ENCODE data around the gene C1S.
"Not testable (repeated sequence)": the region's sequence is repeated elsewhere in the genome, so short reads cannot be mapped to it uniquely, and the experiment has no call there.

C1S gene

DNA sequence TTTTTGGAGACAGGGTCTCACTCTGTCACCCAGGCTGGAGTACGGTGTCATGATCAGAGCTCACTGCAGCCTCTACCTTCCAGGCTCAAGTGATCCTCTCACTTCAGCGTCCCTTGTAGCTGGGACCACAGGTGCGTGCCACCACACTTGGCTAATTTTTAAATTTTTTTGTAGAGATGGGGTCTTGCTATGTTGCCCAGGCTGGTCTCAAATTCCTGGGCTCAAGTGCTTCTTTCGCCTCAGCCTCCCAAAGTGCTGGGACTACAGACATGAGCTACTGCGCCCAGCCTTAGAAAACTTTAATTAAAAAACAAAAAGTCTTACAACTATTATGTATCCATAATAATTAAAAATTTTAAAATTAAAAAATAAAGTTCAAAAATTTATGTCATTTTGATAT, 46.7 kb downstream of the C1S start:
- DNase-seq, result not testable (repeated sequence)

DNA sequence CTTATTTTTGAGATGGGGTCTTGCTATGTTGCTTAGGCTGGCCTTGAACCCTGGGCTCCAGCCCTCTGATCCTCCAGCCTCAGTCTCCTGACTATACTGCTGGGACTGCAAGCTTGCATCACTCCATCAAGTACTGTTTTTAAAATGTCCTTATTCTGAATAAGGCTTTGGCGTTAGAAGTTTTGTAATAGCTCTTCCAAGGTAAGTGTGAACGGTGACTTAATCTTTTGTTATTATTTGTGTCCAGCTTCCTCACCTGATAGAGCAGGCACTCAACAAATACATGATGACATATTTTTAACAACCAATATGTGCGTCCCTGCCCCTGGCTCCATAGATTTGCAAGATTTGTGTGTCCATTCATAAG, 47.1 kb downstream of the C1S start:
- no peak for DNase-seq

DNA sequence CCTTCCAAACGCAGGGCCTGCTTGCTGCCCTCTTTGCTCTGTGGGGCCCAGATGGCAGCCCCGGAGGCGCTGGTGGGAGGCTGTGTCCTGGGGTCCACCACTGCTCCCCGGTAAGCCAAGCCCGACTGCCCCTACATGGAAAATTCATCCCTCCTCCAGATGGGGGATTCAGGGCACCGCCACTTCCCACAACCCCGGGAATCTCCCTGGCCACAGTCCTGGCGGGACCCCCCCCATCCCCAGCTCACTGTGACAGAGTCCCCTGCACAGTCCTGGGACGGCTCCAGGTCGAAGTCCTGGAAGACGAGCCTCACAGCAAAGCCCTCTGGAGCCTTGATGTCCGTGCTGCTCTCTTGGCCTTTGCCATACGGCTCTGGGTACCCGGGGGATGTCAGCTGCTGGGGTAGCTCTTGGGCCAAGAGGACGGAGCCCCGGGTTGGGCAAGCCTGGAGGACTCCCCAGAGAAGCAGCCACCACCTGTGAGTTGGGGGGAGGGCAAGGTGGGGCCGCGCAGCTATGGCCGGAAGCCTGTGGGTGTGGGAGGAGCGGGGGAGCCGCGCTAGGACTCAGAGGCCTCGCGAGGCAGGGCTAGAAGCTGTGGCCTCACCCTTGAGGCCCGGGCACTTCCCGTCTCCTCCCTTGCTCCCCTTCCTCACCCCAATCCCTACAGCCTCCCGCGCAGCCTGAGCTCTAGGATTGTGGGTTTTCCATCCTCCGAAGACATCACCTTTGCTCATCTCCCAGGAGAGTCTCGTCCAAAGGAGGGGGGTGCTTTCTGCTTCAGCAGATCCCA, 47.7 kb downstream of the C1S start:
- peak; percentile 78 for DNase-seq

DNA sequence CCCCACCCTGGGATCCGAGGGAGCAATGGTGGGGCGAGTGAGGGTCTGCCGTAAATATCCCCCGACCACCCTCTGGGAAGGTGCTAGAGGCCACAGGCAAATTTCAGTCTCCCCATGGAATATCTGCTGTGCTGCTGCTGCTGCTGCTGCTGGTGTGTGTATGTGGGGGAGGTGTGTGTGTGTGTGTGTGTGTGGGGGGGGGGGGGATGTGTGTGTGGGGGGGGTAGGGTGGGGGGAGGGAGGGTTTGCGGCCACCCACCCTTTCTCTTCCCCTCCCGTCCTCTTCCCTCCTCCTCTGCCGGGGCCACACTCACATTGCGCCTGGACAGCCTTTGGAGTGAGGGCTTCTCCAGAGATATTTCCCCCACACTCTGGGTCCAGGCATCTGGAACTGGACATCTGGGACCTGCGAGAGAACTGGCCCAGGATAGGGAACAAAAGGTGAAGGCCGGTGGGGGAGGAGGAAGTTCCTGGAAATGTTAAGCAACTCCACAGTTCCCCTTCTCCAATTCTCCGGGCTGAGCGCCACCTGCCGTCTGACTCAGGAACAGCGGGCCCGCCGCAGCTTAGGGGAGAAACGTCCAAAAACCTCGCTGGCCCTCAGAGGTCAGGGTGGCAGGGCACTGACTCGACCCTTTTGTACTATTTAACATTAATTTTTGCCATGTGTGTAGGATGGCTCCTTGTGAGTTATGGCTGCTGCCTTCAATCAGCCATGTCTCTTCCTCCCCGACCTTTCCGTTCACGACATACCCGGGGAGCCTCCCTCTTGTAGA, 48.5 kb downstream of the C1S start, which contains the start of gene C1RL:
C1RL (minus strand) TSS at position 419 of the 776 bp plus-strand sequence; CDS start at position 385, 34 bp downstream.
- DNase-seq, result peak; percentile 72

DNA sequence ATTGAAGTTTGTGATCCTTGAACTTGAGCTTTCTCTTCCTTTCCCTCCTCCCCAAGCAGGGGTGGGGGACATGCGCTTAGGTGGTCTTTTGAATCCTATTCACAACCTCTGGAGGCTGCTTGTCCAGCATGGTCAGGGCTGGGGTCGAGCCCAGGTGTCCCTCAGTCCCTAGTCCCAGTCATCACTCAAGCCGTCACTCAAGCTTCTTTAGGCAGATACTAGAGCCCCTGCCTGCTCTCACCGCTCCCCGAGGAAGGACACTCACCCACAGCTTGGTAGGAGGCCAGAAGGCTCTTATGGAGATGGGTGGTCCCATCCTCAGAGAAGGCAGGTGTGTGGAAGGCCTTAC, 49.0 kb downstream of the C1S start:
- no peak for DNase-seq

DNA sequence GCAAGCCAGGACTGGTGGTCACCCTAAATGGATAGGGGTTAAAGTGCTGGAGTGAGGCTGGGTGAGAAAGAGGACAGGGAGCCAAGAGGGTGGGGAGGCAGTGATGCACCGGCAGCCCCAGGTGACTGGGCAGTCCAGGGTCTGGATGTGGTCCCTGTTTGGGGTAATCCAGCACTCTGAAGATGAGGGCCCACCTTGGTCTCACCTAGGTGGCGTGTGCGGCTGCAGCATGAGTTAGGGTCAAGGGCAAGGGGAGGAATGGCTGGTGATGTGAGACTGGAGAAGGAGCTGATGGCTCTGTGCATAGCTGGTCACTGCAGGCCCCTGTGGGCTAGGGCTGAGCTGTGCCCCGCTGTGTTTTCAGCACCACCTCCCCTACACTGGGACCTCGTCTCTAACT, 50.1 kb downstream of the C1S start:
- DNase-seq, result no peak

DNA sequence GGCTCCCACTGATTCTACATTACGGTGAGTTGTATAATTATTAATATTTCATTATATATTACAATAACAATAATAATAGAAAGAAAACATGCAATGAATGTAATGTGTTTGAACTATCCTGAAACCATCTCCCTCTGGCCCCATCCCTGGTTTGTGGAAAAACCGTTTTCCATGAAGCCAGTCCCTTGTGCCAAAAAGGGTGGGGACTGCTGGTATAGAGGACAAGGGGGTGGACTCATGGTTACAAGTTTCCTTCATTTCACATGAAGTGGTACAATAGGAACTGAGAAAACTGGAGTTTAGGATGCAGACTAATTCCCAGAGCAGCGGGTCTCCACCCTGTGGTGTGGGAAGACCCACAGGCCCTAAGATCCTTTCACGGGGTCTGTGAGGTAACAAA, 51.5 kb downstream of the C1S start:
- DNase-seq, result no peak

DNA sequence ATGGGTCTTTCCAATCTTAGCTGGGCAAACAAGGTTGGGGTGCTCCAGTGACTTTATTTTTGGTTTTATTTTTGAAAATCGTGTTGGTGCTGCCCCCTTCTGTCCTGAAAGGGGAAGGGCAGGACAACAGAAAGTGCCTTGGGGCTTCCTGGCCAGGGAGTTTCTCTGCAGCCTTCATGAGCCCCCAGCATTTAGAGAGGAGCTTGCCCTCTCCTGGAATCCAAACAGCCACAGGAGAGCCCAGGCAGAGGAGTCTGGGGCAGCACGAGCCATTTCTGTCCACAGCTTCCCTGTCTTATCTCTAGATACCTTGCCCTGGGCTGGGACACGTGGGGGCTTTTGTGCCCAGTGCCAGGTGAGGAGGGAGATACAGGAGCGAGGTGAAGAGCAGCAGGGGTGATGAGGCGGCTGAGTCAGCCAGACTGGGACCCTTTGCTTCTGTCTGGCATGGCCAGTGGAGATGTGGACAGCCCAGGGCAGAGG, 52.9 kb downstream of the C1S start:
- peak; percentile 76 for DNase-seq

DNA sequence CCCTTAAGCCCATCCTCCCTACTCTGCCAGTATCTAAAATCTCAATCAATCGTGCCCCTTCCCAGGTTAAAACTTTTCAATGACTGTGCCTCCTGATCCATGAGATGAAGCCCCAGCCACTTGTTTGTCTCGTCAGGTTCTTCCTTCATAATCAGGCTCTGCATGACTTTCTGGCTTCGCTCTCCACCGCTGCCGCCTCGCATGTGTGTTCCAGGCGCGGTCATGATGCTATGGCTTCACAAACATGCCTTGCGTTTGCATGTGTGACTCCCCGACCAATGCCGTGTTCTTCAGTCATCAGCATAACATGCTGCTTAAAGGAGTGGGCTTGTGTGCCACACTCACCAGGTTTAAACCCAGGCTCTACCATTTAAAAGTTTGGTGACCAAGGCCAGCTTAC, 53.5 kb downstream of the C1S start:
- DNase-seq, result no peak

DNA sequence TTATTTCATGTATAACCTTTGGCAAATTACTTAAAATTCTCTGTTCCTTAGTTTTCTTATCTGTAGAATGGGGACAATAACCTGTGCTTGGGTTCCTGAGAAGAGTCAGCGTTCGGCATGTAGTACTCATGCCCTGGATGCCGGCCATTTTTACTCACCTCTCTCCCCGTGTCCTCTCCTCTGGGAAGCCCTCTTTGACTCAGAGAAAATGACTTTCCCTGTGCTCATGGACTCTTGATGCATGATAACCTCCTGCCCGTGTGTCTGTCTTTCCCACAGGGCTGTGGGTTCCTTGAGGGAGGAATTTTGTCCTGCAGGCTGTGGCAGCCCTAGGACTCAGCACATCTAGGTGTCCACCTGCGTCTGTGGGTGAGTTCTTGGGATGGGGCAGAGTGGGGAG, 54.3 kb downstream of the C1S start:
- no peak for DNase-seq

DNA sequence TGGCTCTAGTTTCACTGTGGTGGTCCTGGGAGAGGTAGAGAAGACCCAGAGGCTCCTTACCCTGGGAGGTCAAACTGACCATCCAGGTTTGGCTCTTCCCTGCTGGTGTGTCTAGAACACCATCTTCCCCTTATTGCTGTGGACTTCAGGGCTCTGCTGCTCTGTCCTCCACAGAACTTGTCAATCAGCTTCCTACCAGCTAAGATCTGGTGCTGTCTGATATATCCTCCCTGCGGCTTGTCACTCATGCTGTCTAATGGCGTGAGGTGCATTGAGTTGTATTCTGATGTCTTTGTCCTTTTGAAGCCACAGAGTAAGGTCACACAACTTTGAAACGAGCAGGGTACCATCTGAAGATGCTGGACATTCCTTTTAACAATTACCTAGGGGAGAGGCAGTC, 55.7 kb downstream of the C1S start:
- DNase-seq, result no peak

DNA sequence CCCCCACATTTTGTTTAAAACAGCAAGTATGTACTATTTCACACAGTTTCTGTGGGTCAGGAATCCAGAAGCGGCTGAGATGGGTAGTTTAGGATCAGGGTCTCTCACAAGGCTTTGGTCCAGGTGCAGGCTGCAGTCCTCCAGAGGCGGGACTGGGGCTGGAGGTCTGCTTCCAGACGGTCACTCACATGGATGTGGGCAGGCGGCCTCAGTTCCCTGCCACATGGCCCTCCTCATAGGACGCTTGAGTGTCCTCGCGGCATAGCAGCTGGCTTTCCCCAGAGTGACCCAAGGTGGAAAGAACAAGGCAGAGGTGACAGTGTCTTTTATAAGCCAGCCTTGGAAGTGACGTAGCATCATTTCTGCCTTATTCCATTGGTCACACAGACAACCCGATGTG, 56.4 kb downstream of the C1S start:
- DNase-seq, result no peak

DNA sequence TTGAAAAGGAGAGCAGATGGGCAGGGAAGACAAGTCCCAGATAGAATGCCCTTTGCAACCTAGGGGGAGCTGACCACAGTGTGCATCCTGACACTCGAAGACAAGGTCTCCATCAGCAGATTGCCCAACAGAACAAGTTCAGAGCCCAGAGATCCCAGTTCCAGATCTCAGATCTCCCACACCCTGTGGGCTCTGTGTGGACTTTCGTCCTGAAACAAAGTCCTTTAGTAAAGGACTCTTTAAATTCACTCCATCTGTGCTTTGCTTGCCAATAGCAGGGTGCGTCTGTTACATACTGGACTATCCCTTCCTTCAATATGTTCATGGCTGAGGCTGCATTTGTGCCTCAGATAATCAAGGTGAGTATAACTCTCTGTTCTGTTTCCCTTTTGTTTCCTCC, 57.2 kb downstream of the C1S start:
- no peak for DNase-seq

DNA sequence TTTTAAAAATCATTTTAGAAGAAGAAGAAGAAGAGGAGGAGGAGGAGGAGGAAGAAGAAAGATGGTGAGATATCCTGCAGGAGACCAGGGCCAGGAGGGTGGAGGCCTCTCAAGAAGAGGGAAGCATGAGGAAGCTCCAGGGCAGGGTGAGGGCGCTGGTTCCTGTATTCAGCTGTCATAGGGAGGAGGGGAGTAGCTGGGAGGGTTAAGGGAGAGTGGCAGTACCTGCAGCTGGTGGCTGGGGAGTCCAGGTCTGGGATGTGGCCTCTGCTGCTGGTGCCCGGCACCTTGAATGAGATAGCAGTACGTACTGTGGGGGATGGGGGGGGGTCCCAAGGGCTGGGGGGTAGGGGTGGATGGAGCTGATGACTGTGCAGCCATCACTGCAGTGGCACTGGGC, 58.4 kb downstream of the C1S start:
- DNase-seq, result no peak

DNA sequence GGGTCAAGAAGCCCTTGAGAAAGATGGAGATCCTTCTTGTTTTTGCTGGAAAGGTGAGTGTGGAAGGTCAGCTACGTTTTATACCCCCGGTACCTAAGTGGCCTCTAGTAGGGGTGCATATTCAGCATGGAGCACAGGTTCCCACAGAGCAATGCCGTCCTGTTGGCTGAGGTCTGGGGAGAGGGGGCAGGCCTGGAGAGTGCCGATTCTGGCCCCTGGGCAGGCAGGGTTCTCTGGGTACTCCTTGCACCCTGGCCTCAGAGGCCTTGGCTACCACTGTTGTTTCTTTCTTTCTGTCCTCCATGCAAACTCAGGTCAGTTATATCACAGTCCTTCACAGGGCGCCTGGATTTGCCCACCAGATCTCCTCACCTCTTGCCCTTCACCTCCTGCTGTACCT, 59.6 kb downstream of the C1S start:
- no peak for DNase-seq

All from CD4-positive, alpha-beta T cell treated with Interleukin-4 for 4 hours (primary cell).